Kidney (tissue), 14 donors: ENCODE measurements around the gene C22orf39. TPM values are rescaled to one million over a fixed set of nuclear protein-coding genes. Genes with fewer than 3 reads are reported as not detected.

Experiments used
- DNase-seq, 5 donors: peaks; one replicate each; pipeline ENCODE4 v3.0.0-alpha.2; 2013 to 2020
- FAIRE-seq: peaks from 2 replicates; lab custom pipeline; 2012; peaks lifted over from hg19 to GRCh38; lab: Jason Lieb, UNC
- H3K27ac ChIP-seq, 2 donors: one replicate each; pipeline ENCODE4 v1.7.0; 2013; ENCODE audit warnings: low read depth in 2 of 2, low read length in 2 of 2, inconsistent platforms in 1 of 2
- H3K27me3 ChIP-seq: one replicate; pipeline ENCODE4 v1.7.1; 2013; ENCODE audit warnings: low read length, inconsistent platforms; ENCODE audit not compliant: control insufficient read depth, insufficient read depth
- H3K36me3 ChIP-seq, 3 donors: one replicate each; pipeline versions ENCODE4 v1.7.0 to v1.7.1; 2013; ENCODE audit warnings: low read length in 3 of 3, control low read depth in 1 of 3, inconsistent platforms in 1 of 3; ENCODE audit not compliant: insufficient read depth in 3 of 3, control insufficient read depth in 2 of 3
- H3K4me1 ChIP-seq, 3 donors: one replicate each; pipeline versions ENCODE4 v1.7.0 to v1.7.1; 2013; ENCODE audit warnings: low read length in 3 of 3, inconsistent platforms in 1 of 3, low read depth in 1 of 3; ENCODE audit not compliant: control insufficient read depth in 2 of 3, insufficient read depth in 2 of 3
- H3K4me3 ChIP-seq, 3 donors: one replicate each; pipeline versions ENCODE4 v1.7.0 to v1.8.1; 2013; ENCODE audit warnings: low read length in 3 of 3, control low read depth in 1 of 3, inconsistent platforms in 1 of 3
- H3K9ac ChIP-seq, 3 donors: one replicate each; pipeline versions ENCODE4 v1.7.0 to v1.7.1; 2013; ENCODE audit warnings: low read length in 3 of 3, control low read depth in 1 of 3, inconsistent platforms in 1 of 3
- H3K9me3 ChIP-seq, 3 donors: one replicate each; pipeline versions ENCODE4 v1.7.0 to v1.7.1; 2013; ENCODE audit warnings: low read length in 3 of 3, control low read depth in 1 of 3, inconsistent platforms in 1 of 3; ENCODE audit not compliant: control insufficient read depth in 2 of 3, insufficient read depth in 1 of 3
- intact Hi-C: fragments of 100-400 bp; cut with DNase I; formaldehyde crosslinking; loops from one replicate; pipeline ENCODE4 v1.11.1; 2022
- polyA plus RNA-seq: library from polyadenylated mRNA; stranded (reverse); fragments of 350-450 nt; fragmentation: Illumina TruSeq; extraction: RNeasy Lipid Tissue Mini Kit (QIAGEN cat#74804); gene quantifications from one replicate; pipeline ENCODE4 v1.2.3, GENCODE V29; 2014; ENCODE audit warnings: low read depth, low replicate concordance; ENCODE audit not compliant: insufficient read depth
- total RNA-seq: library from RNA; stranded (reverse); fragmentation: NEBNext Ultra II Directional; extraction: Animal tissue kit (Norgen Biotek cat#: 25700); gene quantifications from one replicate; pipeline ENCODE4 v1.2.1, GENCODE V29; 2021
- TF ChIP-seq, protein P1 (sequence below): IDR thresholded peaks from 3 replicates; pipeline ENCODE4 v1.5.1; 2012; ENCODE audit warnings: mild to moderate bottlenecking, moderate library complexity, borderline replicate concordance; ENCODE audit not compliant: insufficient read depth; ENCODE audit errors: extremely low read depth
- donor health status: control.
- donor health status: control.
- donor health status: control.
- donor health status: control.
- donor health status: control.
- donor health status: DM: yes; HTN: yes; CAD: no.
- donor health status: Normal renal cell carcinoma (clear cell type).

C22orf39 gene
- total and polyA plus RNA-seq, 2 donors from 2014 or later: 27.1 to 54.4 TPM

DNA sequence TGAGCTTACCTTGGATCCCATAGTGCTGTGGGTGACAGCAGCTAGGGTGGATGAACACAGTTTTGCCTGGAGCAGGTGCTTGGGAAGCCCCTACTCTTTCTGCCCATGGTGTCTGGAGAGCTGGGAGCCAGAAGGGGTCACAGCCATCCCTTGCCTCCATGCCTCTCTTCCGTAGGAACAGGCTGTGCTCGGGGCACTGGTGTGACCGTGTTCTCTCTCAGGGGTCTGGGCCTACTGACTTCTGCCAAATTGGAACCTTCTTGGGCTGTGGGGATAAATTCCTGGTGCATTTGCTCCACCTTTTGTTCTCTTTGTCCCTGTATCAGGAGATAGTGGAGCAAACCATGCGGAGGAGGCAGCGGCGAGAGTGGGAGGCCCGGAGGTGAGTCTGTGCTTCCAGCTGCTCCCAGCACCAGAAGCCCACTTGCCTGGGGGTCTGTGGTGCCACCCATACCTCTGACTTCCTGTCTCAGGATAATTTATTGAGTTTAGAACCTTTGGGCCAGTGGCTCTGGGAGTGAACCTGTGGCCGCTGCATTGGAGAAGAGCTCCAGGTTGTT lies 46.6 kb upstream of the C22orf39 start:
- intact Hi-C loops: loop anchor here (10.0 kb wide), 1 partner anchor 131 kb away; no protein-coding TSS in a partner anchor

DNA sequence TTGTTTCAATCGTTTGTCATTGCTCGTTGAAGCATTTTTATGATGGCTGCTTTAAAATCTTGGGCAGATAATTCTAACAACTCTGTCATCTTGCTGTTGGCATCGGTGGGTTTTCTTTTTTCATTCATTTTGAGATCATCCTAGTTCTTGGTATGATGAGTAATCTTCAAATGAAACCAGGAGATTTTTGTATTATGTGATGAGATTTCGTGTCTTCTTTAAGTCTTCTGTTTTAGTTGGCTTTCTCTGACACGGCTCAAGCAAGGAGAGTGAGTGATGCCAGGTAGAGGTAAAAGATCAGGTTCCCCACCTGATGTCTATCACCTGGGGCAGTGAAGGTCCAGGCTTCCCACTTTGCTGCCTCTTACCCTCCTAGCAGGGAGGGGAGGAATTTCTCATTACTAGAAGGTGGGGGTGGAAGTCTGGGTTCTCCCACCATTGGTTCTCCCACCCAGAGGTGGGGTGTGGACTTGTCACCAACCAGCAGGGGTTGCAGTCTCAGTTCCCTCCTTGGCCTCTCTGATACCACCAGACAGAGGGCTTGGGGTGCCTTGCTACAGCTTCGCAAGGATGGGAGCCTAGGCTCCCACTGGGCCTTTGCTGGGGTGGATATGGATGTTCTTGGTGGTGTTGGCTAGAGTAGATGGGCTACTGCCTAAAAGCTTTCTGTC lies 45.1 kb upstream of the C22orf39 start:
- Histone ChIP-seq H3K9me3 (no peaks in the 10 kb centered on the region), H3K27ac (no peak overlapping the region), H3K27me3 (no peaks in the 10 kb centered on the region), H3K4me3 (no peak overlapping the region), H3K36me3 (no peaks in the 10 kb centered on the region), H3K9ac (no peak overlapping the region), H3K4me1 (no peaks in the 10 kb centered on the region)
- FAIRE-seq: no peak
- intact Hi-C loops: loop anchor here (10.0 kb wide), 1 partner anchor 132 kb away; no protein-coding TSS in a partner anchor
- no peak for DNase-seq
- TF ChIP-seq, protein P1, sequence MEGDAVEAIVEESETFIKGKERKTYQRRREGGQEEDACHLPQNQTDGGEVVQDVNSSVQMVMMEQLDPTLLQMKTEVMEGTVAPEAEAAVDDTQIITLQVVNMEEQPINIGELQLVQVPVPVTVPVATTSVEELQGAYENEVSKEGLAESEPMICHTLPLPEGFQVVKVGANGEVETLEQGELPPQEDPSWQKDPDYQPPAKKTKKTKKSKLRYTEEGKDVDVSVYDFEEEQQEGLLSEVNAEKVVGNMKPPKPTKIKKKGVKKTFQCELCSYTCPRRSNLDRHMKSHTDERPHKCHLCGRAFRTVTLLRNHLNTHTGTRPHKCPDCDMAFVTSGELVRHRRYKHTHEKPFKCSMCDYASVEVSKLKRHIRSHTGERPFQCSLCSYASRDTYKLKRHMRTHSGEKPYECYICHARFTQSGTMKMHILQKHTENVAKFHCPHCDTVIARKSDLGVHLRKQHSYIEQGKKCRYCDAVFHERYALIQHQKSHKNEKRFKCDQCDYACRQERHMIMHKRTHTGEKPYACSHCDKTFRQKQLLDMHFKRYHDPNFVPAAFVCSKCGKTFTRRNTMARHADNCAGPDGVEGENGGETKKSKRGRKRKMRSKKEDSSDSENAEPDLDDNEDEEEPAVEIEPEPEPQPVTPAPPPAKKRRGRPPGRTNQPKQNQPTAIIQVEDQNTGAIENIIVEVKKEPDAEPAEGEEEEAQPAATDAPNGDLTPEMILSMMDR: no peak

More for the DNA sequence above, 46.6 kb upstream of the C22orf39 start:
- FAIRE-seq: no peak
- no peaks in the 10 kb centered on the region for H3K9me3 ChIP-seq
- no peak overlapping the region for H3K4me3 ChIP-seq
- DNase-seq: no peak
- H3K36me3 ChIP-seq: no peaks in the 10 kb centered on the region
- H3K9ac ChIP-seq: no peak overlapping the region
- H3K4me1 ChIP-seq: no peaks in the 10 kb centered on the region
- TF ChIP-seq, protein P1: no peak
- no peak overlapping the region for H3K27ac ChIP-seq
- H3K27me3 ChIP-seq: no peaks in the 10 kb centered on the region

DNA sequence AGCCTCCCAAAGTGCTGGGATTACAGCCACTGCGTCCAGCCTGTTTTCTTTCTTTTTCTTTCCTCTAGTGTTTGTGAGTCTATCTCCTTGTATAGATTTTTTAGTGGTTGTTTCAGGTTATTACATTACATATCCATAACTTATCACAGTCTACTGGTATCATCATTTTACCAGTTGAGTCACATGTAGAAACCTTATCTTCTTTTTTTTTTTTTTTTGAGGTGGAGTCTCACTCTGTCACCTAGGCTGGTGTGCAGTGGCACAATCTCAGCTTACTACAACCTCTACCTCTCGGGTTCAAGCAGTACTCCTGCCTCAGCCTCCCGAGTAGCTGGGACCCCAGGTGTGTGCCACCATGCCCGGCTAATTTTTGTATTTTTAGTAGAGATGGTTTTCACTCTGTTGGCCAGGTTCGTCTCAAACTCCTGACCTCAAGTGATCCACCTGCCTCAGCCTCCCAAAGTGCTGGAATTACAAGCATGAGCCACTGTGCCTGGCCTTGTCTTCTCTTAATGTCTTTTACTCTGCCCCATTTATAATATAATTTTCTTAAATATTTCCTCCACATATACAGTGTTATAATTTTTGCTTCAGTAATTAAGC lies 43.2 kb upstream of the C22orf39 start:
- Histone ChIP-seq H3K36me3 (no peaks in the 10 kb centered on the region), H3K4me1 (no peaks in the 10 kb centered on the region), H3K27ac (no peak overlapping the region), H3K4me3 (no peak overlapping the region), H3K9ac (no peak overlapping the region), H3K27me3 (no peaks in the 10 kb centered on the region), H3K9me3 (no peaks in the 10 kb centered on the region)
- DNase-seq (no peak), FAIRE-seq (no peak)
- intact Hi-C loops: loop anchor here (10.0 kb wide), 1 partner anchor 134 kb away; no protein-coding TSS in a partner anchor
- TF ChIP-seq, protein P1: no peak
